ENCODE results near the gene RAB3A.
A peak's percentile ranks its signal among the peaks of the same experiment; 100 is the strongest.

Gene RAB3A, protein sequence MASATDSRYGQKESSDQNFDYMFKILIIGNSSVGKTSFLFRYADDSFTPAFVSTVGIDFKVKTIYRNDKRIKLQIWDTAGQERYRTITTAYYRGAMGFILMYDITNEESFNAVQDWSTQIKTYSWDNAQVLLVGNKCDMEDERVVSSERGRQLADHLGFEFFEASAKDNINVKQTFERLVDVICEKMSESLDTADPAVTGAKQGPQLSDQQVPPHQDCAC

DNA sequence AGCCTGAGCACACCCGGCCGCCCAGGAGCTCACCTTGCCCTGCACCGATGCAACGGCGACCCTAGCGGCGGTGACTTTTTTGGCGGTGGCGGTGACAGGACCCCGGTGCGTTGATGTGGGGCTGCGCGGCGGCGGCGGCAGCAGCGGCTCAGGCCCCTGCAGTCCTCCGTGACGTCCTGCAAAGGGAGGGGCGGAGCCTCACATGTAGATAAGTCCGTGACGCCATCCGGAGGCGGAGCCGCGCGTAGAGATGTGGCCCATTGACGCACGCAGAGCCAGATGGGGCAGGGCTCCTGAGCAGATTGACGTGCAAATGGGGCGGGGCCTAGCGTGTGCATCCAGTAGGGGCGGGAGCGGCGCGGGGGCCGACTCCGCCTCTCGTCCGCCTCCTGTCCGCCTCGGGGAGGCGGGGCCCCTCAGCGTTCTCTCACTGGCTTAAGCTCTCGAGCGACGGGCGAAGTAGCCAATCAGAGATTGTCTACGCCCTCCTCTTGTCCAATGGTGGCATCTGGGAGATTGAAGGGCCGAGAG lies at the start of gene RAB3A:
RAB3A (minus strand) TSS at position 180 of the 531 bp plus-strand sequence. CDS start 1,302 bp downstream, outside the sequence.
- peak; percentile 100 for DNase-seq

GRCh38 chr19:18253130-18253529 lies 49.3 kb upstream of the RAB3A start:
- no peak for DNase-seq

- no peak for DNase-seq
Measured at GRCh38 chr19:18252370-18252717, 48.5 kb upstream of the RAB3A start.

- DNase-seq = peak; percentile 65
Measured at GRCh38 chr19:18251587-18252369, 47.9 kb upstream of the RAB3A start.

GRCh38 chr19:18249834-18250233 lies 46.0 kb upstream of the RAB3A start:
- no peak for DNase-seq

DNA sequence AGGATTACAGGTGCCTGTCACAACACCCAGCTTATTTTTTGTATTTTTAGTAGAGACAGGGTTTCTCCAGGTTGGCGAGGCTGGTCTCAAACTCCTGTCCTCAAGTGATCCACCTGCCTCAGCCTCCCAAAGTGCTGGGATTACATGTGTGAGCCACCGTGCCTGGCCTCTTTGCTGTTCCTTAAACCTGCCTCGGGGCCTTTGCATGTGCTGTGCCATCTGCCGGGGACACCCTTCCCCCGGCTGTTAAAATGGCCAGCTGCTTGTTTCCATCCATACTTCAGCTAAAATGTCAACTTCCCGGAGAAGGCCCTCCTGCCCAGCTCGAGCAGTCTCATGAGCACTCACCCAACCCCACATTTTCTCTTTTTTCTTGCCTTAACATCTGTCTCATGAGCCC lies 41.5 kb upstream of the RAB3A start:
- no peak for DNase-seq

DNA sequence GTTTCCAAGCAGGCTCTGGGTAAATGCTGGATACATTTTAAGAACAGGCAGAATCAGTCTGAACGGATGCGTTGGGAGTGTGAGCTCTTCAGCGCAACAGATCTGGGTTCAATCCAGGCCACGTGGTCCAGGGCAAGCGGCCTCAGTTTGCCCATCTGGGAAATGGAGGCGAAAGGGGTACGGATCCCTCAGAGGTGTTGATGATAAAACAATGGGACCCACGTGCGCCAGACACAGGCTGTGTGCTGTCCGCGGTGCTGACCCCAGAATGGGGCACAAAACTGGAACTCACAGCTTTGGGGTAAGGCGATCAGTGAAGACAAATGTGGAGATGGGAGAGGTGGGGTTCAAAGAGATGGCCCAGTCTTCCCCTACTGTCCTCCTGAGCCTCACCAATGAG lies 35.5 kb upstream of the RAB3A start:
- DNase-seq = no peak

- DNase-seq = no peak
Measured at GRCh38 chr19:18234194-18234593, 30.4 kb upstream of the RAB3A start.

GRCh38 chr19:18233224-18233825 lies 29.5 kb upstream of the RAB3A start:
- peak; percentile 31 for DNase-seq

- DNase-seq = peak; percentile 57
Measured at GRCh38 chr19:18232540-18233223, 28.8 kb upstream of the RAB3A start.

DNA sequence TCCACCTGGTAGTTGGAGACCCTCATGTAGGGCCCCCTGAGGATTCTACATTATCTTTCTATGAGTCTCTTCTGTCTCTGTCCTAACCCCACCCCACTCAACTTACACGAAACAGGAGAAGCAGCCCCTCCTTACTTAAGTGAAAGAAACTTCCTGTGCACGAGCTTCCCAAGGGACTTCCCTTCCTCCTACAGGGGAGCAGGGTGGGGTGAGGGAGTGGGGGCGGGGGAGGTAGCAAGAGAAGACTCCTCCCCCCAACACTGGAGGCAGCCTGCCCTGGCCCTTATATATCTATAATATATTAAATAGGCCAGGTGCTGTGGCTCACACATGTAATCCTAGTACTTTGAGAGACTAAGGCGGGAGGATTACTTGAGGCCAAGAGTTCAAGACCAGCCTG lies 27.9 kb upstream of the RAB3A start:
- DNase-seq = no peak

GRCh38 chr19:18230941-18231734 lies 27.3 kb upstream of the RAB3A start:
- no peak for DNase-seq

- DNase-seq = no peak
Measured at GRCh38 chr19:18229915-18230314, 26.1 kb upstream of the RAB3A start.

DNA sequence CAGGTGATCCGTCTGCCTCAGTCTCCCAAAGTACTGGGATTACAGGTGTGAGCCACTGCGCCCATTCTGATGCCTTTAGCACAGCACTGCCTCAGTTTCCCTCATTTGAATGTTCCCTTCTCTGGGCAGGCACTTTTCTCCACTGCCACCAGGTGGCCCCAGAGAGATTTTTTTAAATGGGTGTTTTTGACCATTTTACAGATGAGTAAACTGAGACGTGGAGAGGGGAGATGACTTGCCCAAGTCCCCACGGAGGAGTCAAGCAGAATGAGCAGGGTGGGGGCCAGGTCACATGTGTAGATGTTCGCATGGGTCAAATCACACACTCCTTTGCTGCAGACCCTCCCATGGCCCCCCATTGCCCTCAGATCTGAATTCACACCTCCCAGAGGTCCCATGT lies 25.6 kb upstream of the RAB3A start:
- no peak for DNase-seq

GRCh38 chr19:18227781-18228271 lies 24.0 kb upstream of the RAB3A start:
- DNase-seq = no peak

- DNase-seq = no peak
Measured at GRCh38 chr19:18226956-18227780, 23.3 kb upstream of the RAB3A start.

DNA sequence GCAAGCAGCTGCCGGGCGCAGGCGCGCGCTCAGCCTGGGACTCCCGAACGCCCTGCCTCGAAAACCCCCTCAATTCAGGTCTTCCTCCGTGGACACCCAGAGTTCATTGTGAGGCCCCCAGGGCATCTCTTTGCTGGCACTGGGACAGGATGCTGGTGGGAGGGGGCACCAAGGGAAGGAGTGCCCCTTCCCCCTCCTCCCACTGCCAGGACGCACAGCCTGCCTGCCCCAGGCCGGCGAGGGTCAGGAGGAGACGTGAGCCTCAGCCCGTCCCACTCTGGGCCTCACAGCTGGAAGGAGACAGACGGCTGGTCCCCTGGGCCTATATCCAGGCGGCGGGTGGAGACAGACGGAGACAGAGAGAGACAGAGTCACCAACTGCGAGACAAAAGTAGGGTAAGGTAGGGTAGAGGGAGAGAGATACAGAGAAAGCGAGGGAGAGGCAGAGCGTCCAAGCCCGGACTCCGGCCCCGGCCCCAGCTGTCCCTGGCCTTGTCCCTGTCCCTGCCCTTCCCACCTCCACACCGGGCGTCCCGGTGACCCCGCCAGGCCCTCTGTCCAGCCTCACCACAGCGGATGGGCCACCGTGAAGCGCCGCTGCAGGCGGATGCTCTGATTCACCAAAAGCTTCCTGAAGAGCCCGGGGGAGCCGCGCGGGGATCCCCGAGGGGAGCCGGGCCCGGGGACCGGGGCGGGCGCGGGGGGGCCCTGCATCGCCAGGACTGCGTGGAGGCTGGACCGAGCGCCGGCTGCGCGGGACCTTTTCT lies 22.0 kb upstream of the RAB3A start, which contains the start of gene PDE4C:
PDE4C (minus strand) TSS at position 737 of the 767 bp plus-strand sequence; CDS start at position 714, 23 bp downstream.
- no peak for DNase-seq

DNA sequence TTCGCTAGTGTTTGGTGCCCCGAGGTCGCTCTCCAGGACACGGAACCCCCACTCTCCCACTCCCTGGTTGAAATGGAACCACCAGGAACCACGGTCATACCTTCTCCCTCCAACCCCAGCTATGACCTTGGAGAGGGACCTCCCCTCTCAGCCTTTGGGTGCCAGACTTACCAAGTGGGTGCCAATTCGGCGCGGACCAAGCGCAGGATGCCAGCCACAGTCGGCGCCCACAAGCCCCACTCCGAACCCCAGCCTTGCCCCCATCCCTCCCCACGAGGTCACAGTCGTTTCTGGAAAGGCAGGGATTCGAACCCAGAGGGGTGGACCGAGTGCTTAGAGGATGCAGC lies 21.5 kb upstream of the RAB3A start:
- DNase-seq = no peak

GRCh38 chr19:18224525-18225354 lies 20.9 kb upstream of the RAB3A start:
- peak; percentile 94 for DNase-seq

Data from NCI-H1092 treated with DMSO at 0.1 percent for 48 hours (cell line).